ENCODE results near the gene CHGA. TPM values are rescaled to one million over a fixed set of nuclear protein-coding genes. Genes with fewer than 3 reads are reported as not detected.
A peak's percentile ranks its signal among the peaks of the same experiment; 100 is the strongest.

The CHGA gene
- total and polyA plus RNA-seq, 10 of the 15 experiments (the other 5 are each of a cell fraction or from before 2014, with no cell fraction given), result 0.11 to 0.23 TPM; not detected in 8

DNA sequence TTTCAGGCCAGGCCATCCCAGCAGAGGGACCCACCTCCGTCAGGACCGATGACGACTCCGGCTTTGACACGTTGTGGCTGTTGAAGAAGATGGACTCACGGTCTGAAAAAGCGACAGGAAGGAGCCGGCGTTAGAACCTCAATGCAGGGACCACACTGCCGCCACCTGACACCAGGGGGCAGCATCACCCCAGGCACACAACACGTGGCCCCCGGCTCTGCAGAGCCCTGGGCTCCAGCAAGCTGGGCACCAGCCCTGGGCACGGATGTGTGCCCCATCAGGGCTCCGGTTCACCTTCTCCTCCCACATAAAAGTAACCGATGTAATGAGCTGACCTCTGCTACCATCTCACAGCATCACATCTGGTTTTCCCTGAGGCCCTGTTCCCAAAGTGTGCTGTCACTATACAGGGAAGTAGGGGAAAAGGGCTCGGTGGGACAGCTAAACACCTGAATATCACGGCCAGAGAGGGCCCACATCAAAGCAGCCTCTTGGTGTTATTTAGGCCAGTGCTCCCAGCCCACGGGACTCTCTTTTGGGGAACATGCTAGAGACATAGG, 29.0 kb downstream of the CHGA start (continued):
- TF ChIP-seq, protein P1, sequence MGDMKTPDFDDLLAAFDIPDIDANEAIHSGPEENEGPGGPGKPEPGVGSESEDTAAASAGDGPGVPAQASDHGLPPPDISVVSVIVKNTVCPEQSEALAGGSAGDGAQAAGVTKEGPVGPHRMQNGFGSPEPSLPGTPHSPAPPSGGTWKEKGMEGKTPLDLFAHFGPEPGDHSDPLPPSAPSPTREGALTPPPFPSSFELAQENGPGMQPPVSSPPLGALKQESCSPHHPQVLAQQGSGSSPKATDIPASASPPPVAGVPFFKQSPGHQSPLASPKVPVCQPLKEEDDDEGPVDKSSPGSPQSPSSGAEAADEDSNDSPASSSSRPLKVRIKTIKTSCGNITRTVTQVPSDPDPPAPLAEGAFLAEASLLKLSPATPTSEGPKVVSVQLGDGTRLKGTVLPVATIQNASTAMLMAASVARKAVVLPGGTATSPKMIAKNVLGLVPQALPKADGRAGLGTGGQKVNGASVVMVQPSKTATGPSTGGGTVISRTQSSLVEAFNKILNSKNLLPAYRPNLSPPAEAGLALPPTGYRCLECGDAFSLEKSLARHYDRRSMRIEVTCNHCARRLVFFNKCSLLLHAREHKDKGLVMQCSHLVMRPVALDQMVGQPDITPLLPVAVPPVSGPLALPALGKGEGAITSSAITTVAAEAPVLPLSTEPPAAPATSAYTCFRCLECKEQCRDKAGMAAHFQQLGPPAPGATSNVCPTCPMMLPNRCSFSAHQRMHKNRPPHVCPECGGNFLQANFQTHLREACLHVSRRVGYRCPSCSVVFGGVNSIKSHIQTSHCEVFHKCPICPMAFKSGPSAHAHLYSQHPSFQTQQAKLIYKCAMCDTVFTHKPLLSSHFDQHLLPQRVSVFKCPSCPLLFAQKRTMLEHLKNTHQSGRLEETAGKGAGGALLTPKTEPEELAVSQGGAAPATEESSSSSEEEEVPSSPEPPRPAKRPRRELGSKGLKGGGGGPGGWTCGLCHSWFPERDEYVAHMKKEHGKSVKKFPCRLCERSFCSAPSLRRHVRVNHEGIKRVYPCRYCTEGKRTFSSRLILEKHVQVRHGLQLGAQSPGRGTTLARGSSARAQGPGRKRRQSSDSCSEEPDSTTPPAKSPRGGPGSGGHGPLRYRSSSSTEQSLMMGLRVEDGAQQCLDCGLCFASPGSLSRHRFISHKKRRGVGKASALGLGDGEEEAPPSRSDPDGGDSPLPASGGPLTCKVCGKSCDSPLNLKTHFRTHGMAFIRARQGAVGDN (IDR thresholded peaks at IDR 0.05), result no peak
- TF ChIP-seq, protein P2, sequence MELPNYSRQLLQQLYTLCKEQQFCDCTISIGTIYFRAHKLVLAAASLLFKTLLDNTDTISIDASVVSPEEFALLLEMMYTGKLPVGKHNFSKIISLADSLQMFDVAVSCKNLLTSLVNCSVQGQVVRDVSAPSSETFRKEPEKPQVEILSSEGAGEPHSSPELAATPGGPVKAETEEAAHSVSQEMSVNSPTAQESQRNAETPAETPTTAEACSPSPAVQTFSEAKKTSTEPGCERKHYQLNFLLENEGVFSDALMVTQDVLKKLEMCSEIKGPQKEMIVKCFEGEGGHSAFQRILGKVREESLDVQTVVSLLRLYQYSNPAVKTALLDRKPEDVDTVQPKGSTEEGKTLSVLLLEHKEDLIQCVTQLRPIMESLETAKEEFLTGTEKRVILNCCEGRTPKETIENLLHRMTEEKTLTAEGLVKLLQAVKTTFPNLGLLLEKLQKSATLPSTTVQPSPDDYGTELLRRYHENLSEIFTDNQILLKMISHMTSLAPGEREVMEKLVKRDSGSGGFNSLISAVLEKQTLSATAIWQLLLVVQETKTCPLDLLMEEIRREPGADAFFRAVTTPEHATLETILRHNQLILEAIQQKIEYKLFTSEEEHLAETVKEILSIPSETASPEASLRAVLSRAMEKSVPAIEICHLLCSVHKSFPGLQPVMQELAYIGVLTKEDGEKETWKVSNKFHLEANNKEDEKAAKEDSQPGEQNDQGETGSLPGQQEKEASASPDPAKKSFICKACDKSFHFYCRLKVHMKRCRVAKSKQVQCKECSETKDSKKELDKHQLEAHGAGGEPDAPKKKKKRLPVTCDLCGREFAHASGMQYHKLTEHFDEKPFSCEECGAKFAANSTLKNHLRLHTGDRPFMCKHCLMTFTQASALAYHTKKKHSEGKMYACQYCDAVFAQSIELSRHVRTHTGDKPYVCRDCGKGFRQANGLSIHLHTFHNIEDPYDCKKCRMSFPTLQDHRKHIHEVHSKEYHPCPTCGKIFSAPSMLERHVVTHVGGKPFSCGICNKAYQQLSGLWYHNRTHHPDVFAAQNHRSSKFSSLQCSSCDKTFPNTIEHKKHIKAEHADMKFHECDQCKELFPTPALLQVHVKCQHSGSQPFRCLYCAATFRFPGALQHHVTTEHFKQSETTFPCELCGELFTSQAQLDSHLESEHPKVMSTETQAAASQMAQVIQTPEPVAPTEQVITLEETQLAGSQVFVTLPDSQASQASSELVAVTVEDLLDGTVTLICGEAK (IDR thresholded peaks at IDR 0.05; ENCODE audit: borderline replicate concordance), result no peak
- TF ChIP-seq, protein P3, sequence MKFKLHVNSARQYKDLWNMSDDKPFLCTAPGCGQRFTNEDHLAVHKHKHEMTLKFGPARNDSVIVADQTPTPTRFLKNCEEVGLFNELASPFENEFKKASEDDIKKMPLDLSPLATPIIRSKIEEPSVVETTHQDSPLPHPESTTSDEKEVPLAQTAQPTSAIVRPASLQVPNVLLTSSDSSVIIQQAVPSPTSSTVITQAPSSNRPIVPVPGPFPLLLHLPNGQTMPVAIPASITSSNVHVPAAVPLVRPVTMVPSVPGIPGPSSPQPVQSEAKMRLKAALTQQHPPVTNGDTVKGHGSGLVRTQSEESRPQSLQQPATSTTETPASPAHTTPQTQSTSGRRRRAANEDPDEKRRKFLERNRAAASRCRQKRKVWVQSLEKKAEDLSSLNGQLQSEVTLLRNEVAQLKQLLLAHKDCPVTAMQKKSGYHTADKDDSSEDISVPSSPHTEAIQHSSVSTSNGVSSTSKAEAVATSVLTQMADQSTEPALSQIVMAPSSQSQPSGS (IDR thresholded peaks at IDR 0.05; ENCODE audit: low read length), result no peak
- TF ChIP-seq SMAD1 (IDR thresholded peaks at IDR 0.05; ENCODE audit: low read depth, partially characterized antibody), result no peak
- TF ChIP-seq, protein P4, sequence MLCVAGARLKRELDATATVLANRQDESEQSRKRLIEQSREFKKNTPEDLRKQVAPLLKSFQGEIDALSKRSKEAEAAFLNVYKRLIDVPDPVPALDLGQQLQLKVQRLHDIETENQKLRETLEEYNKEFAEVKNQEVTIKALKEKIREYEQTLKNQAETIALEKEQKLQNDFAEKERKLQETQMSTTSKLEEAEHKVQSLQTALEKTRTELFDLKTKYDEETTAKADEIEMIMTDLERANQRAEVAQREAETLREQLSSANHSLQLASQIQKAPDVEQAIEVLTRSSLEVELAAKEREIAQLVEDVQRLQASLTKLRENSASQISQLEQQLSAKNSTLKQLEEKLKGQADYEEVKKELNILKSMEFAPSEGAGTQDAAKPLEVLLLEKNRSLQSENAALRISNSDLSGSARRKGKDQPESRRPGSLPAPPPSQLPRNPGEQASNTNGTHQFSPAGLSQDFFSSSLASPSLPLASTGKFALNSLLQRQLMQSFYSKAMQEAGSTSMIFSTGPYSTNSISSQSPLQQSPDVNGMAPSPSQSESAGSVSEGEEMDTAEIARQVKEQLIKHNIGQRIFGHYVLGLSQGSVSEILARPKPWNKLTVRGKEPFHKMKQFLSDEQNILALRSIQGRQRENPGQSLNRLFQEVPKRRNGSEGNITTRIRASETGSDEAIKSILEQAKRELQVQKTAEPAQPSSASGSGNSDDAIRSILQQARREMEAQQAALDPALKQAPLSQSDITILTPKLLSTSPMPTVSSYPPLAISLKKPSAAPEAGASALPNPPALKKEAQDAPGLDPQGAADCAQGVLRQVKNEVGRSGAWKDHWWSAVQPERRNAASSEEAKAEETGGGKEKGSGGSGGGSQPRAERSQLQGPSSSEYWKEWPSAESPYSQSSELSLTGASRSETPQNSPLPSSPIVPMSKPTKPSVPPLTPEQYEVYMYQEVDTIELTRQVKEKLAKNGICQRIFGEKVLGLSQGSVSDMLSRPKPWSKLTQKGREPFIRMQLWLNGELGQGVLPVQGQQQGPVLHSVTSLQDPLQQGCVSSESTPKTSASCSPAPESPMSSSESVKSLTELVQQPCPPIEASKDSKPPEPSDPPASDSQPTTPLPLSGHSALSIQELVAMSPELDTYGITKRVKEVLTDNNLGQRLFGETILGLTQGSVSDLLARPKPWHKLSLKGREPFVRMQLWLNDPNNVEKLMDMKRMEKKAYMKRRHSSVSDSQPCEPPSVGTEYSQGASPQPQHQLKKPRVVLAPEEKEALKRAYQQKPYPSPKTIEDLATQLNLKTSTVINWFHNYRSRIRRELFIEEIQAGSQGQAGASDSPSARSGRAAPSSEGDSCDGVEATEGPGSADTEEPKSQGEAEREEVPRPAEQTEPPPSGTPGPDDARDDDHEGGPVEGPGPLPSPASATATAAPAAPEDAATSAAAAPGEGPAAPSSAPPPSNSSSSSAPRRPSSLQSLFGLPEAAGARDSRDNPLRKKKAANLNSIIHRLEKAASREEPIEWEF (IDR thresholded peaks at IDR 0.05; ENCODE audit: insufficient replicate concordance, low read depth, low read length), result no peak
- peak; percentile 63 for TF ChIP-seq MYC (IDR thresholded peaks at IDR 0.05; ENCODE audit: insufficient read depth, insufficient read length, insufficient replicate concordance, low read length, severe bottlenecking)
- no peak for TF ChIP-seq SUZ12 (IDR thresholded peaks at IDR 0.05; ENCODE audit: unreplicated experiment)
- TF ChIP-seq KLF5 (IDR thresholded peaks at IDR 0.05; ENCODE audit: partially characterized antibody), result no peak
- no peak for TF ChIP-seq ZNF207 (IDR thresholded peaks at IDR 0.05; ENCODE audit: borderline replicate concordance)
- no peak for TF ChIP-seq MEF2B (IDR thresholded peaks at IDR 0.05; ENCODE audit: partially characterized antibody, poor library complexity, severe bottlenecking)
- no peak for TF ChIP-seq ASH2L (IDR thresholded peaks at IDR 0.05; ENCODE audit: borderline replicate concordance, low read depth)
- TF ChIP-seq EED (IDR thresholded peaks at IDR 0.05; ENCODE audit: low read depth), result no peak
- TF ChIP-seq FOS (IDR thresholded peaks at IDR 0.05; ENCODE audit: borderline replicate concordance, extremely low read depth, insufficient read length), result no peak

Data from GM12878 (cell line).